ENCODE results near the gene FASN. TPM values are rescaled to one million over a fixed set of nuclear protein-coding genes. Genes with fewer than 3 reads are reported as not detected.

Gene FASN
- total and polyA plus RNA-seq, 2 experiments from 2014 or later = 12.7 to 38.2 TPM

GRCh38 chr17:82085931-82086764 is 11.9 kb downstream of the FASN start:
- in situ Hi-C loops (cut with MboI) = no loop called here
- no peaks in the 10 kb centered on the region for H3K79me2 ChIP-seq (ENCODE audit: insufficient read depth)

GRCh38 chr17:82085031-82085861 is 12.8 kb downstream of the FASN start:
- Histone ChIP-seq H3K27ac (no peak overlapping the region), H3K4me2 (ENCODE audit: unreplicated experiment) (no peak overlapping the region), H4K20me1 (ENCODE audit: insufficient read depth) (no peaks in the 10 kb centered on the region), H3K4me3 (no peak overlapping the region), H3F3A (ENCODE audit: insufficient read depth) (no peaks in the 10 kb centered on the region), H3K79me2 (ENCODE audit: insufficient read depth) (no peaks in the 10 kb centered on the region), H3K9me2 (ENCODE audit: insufficient read depth) (no peaks in the 10 kb centered on the region), H3K36me3 (ENCODE audit: low read depth) (no peaks in the 10 kb centered on the region), H3K4me1 (ENCODE audit: insufficient read depth) (no peaks in the 10 kb centered on the region), H3K9ac (no peak overlapping the region), H3K27me3 (replicated peaks; ENCODE audit: insufficient read depth) (no peaks in the 10 kb centered on the region), H2AFZ (no peak overlapping the region), H3K9me3 (ENCODE audit: low read depth) (no peaks in the 10 kb centered on the region)
- 94 to 95% methylated on average over 13 to 49 of the region's 49 CpGs for WGBS, 2 experiments (ENCODE audit: low coverage in 1 of 2, low lambda C conversion rate in 2 of 2, missing lambda C conversion rate in 2 of 2)
- TF ChIP-seq EZH2phosphoT487 (IDR thresholded peaks at IDR 0.05; ENCODE audit: insufficient read depth, low read depth) (no peak), EZH2 (IDR thresholded peaks at IDR 0.05; ENCODE audit: insufficient read depth, poor library complexity, severe bottlenecking) (no peak)
- in situ Hi-C loops (cut with MboI) = no loop called here
- DNase-seq = no peak

More at GRCh38 chr17:82085931-82086764, 11.9 kb downstream of the FASN start:
- H3K27ac ChIP-seq = no peak overlapping the region
- no peak overlapping the region for H3K9ac ChIP-seq
- no peaks in the 10 kb centered on the region for H3K27me3 ChIP-seq (replicated peaks; ENCODE audit: insufficient read depth)
- no peak overlapping the region for H3K4me3 ChIP-seq
- H3K9me2 ChIP-seq (ENCODE audit: insufficient read depth) = no peaks in the 10 kb centered on the region
- peaks cover 7% of the 10 kb centered on the region; the same call in 1 of the 2 replicates for H3K36me3 ChIP-seq (ENCODE audit: low read depth)
- 93 to 98% methylated on average over 21 to 24 of the region's 25 CpGs for WGBS, 2 experiments (ENCODE audit: low coverage in 1 of 2, low lambda C conversion rate in 2 of 2, missing lambda C conversion rate in 2 of 2)
- no peaks in the 10 kb centered on the region for H3F3A ChIP-seq (ENCODE audit: insufficient read depth)
- no peak overlapping the region for H3K4me2 ChIP-seq (ENCODE audit: unreplicated experiment)
- no peak for TF ChIP-seq EZH2phosphoT487 (IDR thresholded peaks at IDR 0.05; ENCODE audit: insufficient read depth, low read depth)
- TF ChIP-seq EZH2 (IDR thresholded peaks at IDR 0.05; ENCODE audit: insufficient read depth, poor library complexity, severe bottlenecking) = no peak
- no peak overlapping the region for H2AFZ ChIP-seq
- no peaks in the 10 kb centered on the region for H3K9me3 ChIP-seq (ENCODE audit: low read depth)
- H4K20me1 ChIP-seq (ENCODE audit: insufficient read depth) = no peaks in the 10 kb centered on the region
- no peak for DNase-seq
- no peaks in the 10 kb centered on the region for H3K4me1 ChIP-seq (ENCODE audit: insufficient read depth)

- DNase-seq = no peak
- H3K36me3 ChIP-seq (ENCODE audit: low read depth) = no peaks in the 10 kb centered on the region
These were observed 13.5 kb downstream of the FASN start for GRCh38 chr17:82084373-82085030.

More at GRCh38 chr17:82084373-82085030, 13.5 kb downstream of the FASN start:
- no peaks in the 10 kb centered on the region for H3K79me2 ChIP-seq (ENCODE audit: insufficient read depth)
- H3K9ac ChIP-seq = no peak overlapping the region
- H3K4me2 ChIP-seq (ENCODE audit: unreplicated experiment) = no peak overlapping the region
- no peaks in the 10 kb centered on the region for H3K4me1 ChIP-seq (ENCODE audit: insufficient read depth)
- H3F3A ChIP-seq (ENCODE audit: insufficient read depth) = no peaks in the 10 kb centered on the region
- H3K9me3 ChIP-seq (ENCODE audit: low read depth) = no peaks in the 10 kb centered on the region
- TF ChIP-seq EZH2 (IDR thresholded peaks at IDR 0.05; ENCODE audit: insufficient read depth, poor library complexity, severe bottlenecking) = no peak
- TF ChIP-seq EZH2phosphoT487 (IDR thresholded peaks at IDR 0.05; ENCODE audit: insufficient read depth, low read depth) = no peak
- 87 to 89% methylated on average over 27 to 31 of the region's 31 CpGs for WGBS, 2 experiments (ENCODE audit: low coverage in 1 of 2, low lambda C conversion rate in 2 of 2, missing lambda C conversion rate in 2 of 2)
- no peaks in the 10 kb centered on the region for H4K20me1 ChIP-seq (ENCODE audit: insufficient read depth)
- no peak overlapping the region for H3K4me3 ChIP-seq
- no peak overlapping the region for H2AFZ ChIP-seq
- in situ Hi-C loops (cut with MboI) = no loop called here
- no peak overlapping the region for H3K27ac ChIP-seq
- H3K27me3 ChIP-seq (replicated peaks; ENCODE audit: insufficient read depth) = no peaks in the 10 kb centered on the region
- no peaks in the 10 kb centered on the region for H3K9me2 ChIP-seq (ENCODE audit: insufficient read depth)

Data from GM23248 (cell line).